Regular cardiac myocyte (primary cell): ENCODE results near the gene NISCH. TPM values are rescaled to one million over a fixed set of nuclear protein-coding genes. Genes with fewer than 3 reads are reported as not detected.

Experiments
- total RNA-seq: library from RNA; depleted of rRNA; stranded (reverse); fragments of >200 nt; gene quantifications from 2 replicates; pipeline ENCODE4 v1.2.3, GENCODE V29; 2014

Gene NISCH
- 38.2 and 67.9 TPM in 2 replicates for total RNA-seq

GRCh38 chr3:52455283-52456168, at the start of gene NISCH:
Gene NISCH, plus strand, starts transcription at chr3:52455604. Its CDS starts 38 bp downstream, at chr3:52455642.

GRCh38 chr3:52444860-52445793, 10.3 kb upstream of the NISCH start, which contains the start of gene SEMA3G:
Gene SEMA3G, minus strand, starts transcription at chr3:52445103. Its CDS starts 76 bp downstream, at chr3:52445027.

GRCh38 chr3:52453496-52454249, 1.7 kb upstream of the NISCH start, which contains the start of gene TNNC1:
Gene TNNC1, minus strand, starts transcription at chr3:52454041. Its CDS starts 26 bp downstream, at chr3:52454015.

GRCh38 chr3:52494886-52495495, 39.6 kb downstream of the NISCH start, which contains the start of gene STAB1:
Gene STAB1, plus strand, starts transcription at chr3:52495338. Its CDS starts 76 bp downstream, at chr3:52495414.

GRCh38 chr3:52533623-52534280, 78.3 kb downstream of the NISCH start, which contains the start of gene NT5DC2:
Gene NT5DC2, minus strand, starts transcription at chr3:52533857. Its CDS starts 120 bp downstream, at chr3:52533737.

GRCh38 chr3:52536369-52537164, 81.2 kb downstream of the NISCH start, which contains the start of gene UQCC5:
Gene UQCC5, plus strand, starts transcription at chr3:52536605. Its CDS starts 151 bp downstream, at chr3:52536756.

Other genes with a start within 250 kb of the NISCH start
- gene TLR9, start 230.0 kb upstream of the NISCH start, total RNA-seq: not detected in 2 replicates
- gene TWF2, start 216.4 kb upstream of the NISCH start, total RNA-seq: 60.3 and 100 TPM in 2 replicates
- gene PPM1M, start 209.8 kb upstream of the NISCH start, total RNA-seq: 18.3 and 18.8 TPM in 2 replicates
- gene WDR82, start 177.0 kb upstream of the NISCH start, total RNA-seq: 51.0 and 79.8 TPM in 2 replicates
- gene GLYCTK, start 167.8 kb upstream of the NISCH start, total RNA-seq: 2.8 and 8.8 TPM in 2 replicates
- gene DNAH1, start 139.3 kb upstream of the NISCH start, total RNA-seq: 0.96 and 2.0 TPM in 2 replicates
- gene BAP1, start 45.6 kb upstream of the NISCH start, total RNA-seq: 41.2 and 61.9 TPM in 2 replicates
- 1.7 and 2.1 TPM in 2 replicates for gene PHF7, start 44.9 kb upstream of the NISCH start, total RNA-seq
- gene SEMA3G, start 10.5 kb upstream of the NISCH start, total RNA-seq: under 0.01 TPM in 2 replicates
- gene TNNC1, start 1.6 kb upstream of the NISCH start, total RNA-seq: 0.96 and 2.5 TPM in 2 replicates
- gene STAB1, start 39.7 kb downstream of the NISCH start, total RNA-seq: 1.1 and 2.9 TPM in 2 replicates
- gene NT5DC2, start 78.3 kb downstream of the NISCH start, total RNA-seq: 25.1 and 93.9 TPM in 2 replicates
- 3.7 and 7.5 TPM in 2 replicates for gene UQCC5, start 81.0 kb downstream of the NISCH start, total RNA-seq
- gene PBRM1, start 230.3 kb downstream of the NISCH start, total RNA-seq: 53.8 and 64.0 TPM in 2 replicates
- gene GNL3, start 230.4 kb downstream of the NISCH start, total RNA-seq: 160 and 167 TPM in 2 replicates